ENCODE data around the gene SHMT1. TPM values are rescaled to one million over a fixed set of nuclear protein-coding genes. Genes with fewer than 3 reads are reported as not detected.
"Not testable (repeated sequence)": the region's sequence is repeated elsewhere in the genome, so short reads cannot be mapped to it uniquely, and the experiment has no call there.

The SHMT1 gene
- total RNA-seq, 1 donor from 2014 or later: 27.8 TPM

DNA sequence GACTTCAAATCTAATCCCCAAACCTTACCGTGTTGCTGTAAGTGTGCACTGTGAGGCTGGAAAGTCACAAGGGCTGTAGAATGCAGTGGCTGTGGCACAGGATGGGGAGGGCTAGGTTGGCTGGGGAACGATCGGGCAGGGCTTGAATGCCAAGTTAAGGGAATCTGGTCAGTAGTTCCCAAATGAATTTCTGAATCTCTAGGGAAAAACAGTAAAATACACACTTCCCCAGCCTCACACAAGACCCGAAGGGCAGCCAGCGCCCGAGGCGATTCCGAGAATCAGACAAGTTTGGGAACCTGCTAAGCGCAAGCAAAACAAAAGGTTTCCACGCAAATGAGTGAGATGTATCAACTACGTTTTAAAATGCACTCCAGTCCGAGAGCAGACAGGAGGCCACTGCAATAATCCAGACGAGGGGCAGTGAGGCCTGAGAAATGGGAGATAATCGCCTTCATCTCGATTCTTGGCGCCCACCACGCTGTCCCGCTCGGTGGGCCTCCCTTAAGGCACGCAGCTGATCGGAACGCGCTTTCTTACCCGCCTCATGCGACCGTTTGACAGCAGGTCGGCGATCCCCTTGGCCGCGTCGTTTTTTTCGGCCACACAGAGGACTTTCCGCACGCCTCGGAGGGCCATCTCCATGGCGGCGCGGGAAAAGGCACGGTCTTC, 49.2 kb downstream of the SHMT1 start:
- H3K4me1 ChIP-seq: peaks cover 61% of the 10 kb centered on the region
- peaks cover 30% of the 10 kb centered on the region for H3K36me3 ChIP-seq
- TF ChIP-seq, protein P1, sequence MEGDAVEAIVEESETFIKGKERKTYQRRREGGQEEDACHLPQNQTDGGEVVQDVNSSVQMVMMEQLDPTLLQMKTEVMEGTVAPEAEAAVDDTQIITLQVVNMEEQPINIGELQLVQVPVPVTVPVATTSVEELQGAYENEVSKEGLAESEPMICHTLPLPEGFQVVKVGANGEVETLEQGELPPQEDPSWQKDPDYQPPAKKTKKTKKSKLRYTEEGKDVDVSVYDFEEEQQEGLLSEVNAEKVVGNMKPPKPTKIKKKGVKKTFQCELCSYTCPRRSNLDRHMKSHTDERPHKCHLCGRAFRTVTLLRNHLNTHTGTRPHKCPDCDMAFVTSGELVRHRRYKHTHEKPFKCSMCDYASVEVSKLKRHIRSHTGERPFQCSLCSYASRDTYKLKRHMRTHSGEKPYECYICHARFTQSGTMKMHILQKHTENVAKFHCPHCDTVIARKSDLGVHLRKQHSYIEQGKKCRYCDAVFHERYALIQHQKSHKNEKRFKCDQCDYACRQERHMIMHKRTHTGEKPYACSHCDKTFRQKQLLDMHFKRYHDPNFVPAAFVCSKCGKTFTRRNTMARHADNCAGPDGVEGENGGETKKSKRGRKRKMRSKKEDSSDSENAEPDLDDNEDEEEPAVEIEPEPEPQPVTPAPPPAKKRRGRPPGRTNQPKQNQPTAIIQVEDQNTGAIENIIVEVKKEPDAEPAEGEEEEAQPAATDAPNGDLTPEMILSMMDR (IDR thresholded peaks at IDR 0.05): no peak
- H3K9me3 ChIP-seq: no peaks in the 10 kb centered on the region
- no peak for DNase-seq
- peak overlapping the region; percentile 98 for H3K27ac ChIP-seq
- intact Hi-C loops (cut with DNase I): no loop called here
- H3K27me3 ChIP-seq: no peaks in the 10 kb centered on the region
- peak overlapping the region; percentile 97 for H3K4me3 ChIP-seq
- no peak for ATAC-seq

DNA sequence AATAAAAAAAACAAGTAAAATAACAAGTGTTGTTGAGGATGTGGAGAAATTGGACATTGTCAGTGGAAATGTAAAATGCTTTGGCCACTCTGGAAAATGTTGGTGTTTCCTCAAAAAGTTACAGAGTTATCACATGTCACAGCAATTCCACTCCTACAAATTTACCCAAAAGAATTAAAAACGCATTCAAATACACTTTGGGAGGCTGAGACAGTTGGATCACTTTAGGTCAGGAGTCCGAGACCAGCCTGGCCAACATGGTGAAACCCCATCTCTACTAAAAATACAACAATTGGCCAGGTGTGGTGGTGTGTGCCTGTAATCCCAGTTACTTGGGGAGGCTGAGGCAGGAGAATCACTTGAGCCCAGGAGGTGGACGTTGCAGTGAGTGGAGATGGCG, 54.1 kb downstream of the SHMT1 start:
- peaks cover 51% of the 10 kb centered on the region for H3K36me3 ChIP-seq
- H3K9me3 ChIP-seq: no peaks in the 10 kb centered on the region
- intact Hi-C loops (cut with DNase I): no loop called here
- TF ChIP-seq, protein P1 (IDR thresholded peaks at IDR 0.05): no peak
- H3K27me3 ChIP-seq: no peaks in the 10 kb centered on the region
- H3K4me1 ChIP-seq: peaks cover 25% of the 10 kb centered on the region
- no peak overlapping the region for H3K4me3 ChIP-seq
- H3K27ac ChIP-seq: no peak overlapping the region
- ATAC-seq: no peak
- no peak for DNase-seq

DNA sequence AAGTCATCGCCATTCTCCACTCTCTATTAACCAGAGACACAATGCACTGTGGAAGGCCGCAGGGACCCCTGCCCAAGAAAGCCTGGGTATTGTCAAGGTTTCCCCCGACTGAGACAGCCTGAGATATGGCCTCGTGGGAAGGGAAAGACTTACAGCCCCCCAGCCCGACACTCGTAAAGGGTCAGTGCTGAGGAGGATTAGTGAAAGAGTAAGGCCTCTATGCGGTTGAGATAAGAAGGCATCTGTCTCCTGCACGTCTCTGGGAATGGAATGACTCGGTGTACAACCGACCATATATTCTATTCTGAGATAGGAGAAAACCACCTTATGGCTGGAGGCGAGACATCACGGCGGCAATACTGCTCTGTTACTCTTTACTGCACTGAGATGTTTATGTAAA, 60.1 kb downstream of the SHMT1 start:
- ATAC-seq; DNase-seq; intact Hi-C loops (cut with DNase I); H3K4me3 ChIP-seq; H3K27ac ChIP-seq; H3K27me3 ChIP-seq; H3K9me3 ChIP-seq; H3K4me1 ChIP-seq: not testable (repeated sequence)
- H3K36me3 ChIP-seq: peaks cover 93% of the 10 kb centered on the region

DNA sequence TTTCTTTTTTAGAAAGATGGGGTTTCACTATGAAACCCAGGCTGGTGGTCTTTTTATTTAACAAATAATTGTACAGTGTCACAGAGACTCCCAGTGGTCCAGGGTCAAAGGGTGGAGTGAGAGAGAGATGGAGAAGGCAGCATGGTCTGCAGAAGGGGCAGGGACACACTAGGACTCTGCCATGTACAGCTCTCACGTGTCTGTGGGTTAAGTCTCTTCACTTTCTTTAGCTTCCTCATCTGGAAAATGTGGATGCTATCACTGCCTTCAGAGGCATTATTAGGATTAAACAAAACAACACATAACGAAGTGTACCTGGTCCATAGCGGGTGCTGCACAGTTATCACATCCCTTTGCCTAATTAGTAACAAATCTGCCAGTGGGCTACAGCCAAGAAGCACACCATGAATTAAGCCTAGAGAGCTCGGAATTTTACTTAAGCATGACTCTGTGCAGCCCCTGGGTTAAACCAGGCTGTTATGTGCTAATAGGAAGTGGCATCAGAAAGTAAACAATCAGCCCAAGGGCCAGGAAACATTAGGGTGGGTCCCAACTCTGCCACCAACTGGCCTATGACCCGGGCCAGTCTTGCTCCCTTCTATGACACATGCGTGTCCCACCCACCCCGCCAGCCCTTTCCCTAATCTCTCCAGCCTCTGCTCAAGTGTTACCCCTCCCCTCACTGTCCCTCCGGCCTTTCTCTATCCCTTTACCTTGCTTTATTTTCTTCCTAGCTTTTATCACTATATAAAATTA, 62.4 kb downstream of the SHMT1 start:
- peak overlapping the region; percentile 42 for H3K27ac ChIP-seq
- intact Hi-C loops (cut with DNase I): no loop called here
- TF ChIP-seq, protein P1 (IDR thresholded peaks at IDR 0.05): no peak
- DNase-seq (no peak), ATAC-seq (peak; percentile 81)
- no peak overlapping the region for H3K4me3 ChIP-seq
- no peaks in the 10 kb centered on the region for H3K27me3 ChIP-seq
- H3K36me3 ChIP-seq: peaks cover 70% of the 10 kb centered on the region
- no peaks in the 10 kb centered on the region for H3K9me3 ChIP-seq
- H3K4me1 ChIP-seq: peaks cover 2% of the 10 kb centered on the region

DNA sequence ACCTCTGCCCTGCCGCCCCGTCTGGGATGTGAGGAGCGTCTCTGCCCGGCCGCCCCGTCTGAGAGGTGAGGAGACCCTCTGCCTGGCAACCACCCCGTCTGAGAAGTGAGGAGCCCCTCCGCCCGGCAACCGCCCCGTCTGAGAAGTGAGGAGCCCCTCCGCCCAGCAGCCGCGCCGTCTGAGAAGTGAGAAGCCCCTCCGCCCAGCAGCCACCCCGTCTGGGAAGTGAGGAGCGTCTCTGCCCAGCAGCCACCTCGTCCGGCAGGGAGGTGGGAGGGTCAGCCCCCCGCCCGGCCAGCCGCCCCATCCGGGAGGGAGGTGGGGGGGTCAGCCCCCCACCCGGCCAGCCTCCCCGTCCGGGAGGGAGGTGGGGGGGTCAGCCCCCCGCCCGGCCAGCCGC, 65.3 kb downstream of the SHMT1 start:
- ATAC-seq; H3K27me3 ChIP-seq; H3K27ac ChIP-seq; intact Hi-C loops (cut with DNase I); DNase-seq; H3K4me3 ChIP-seq; H3K9me3 ChIP-seq; H3K4me1 ChIP-seq: not testable (repeated sequence)
- H3K36me3 ChIP-seq: peaks cover 61% of the 10 kb centered on the region

DNA sequence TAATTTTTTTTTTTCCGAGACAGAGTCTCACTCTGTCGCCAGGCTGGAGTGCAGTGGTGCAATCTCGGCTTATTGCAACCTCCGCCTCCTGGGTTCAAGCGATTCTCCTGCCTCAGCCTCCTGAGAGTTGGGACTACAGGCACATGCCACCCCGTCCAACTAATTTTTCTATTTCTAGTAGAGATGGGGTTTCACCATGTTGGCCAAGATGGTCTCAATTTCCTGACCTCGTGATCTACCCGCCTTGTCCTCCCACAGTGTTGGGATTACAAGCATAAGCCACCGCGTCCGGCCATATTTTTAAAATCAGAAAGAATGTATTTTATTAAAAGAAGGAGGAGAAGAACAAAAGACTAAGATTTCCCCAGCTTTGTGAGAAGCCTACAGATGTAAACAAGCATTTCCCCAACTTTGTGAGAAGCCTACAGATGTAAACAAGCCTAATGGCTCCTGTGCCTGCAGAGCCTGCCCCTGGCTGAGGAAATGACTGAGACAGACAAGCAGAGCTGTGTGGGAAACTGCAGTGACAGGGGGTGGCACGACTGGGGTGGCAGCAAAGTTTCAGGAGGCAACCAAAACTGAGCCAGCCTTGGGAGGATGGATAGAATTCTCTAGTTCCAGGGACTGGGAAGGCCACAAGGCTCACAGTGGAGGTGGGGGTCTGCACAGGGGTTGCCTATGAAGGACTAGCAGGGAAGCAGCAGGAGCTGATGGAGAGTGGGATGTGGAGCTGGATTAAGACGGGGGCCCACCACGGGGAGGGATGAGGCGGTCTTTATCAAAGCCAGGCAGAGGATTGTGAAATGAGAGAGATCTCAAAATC, 71.4 kb downstream of the SHMT1 start:
- no peak overlapping the region for H3K27ac ChIP-seq
- intact Hi-C loops (cut with DNase I): no loop called here

More for the DNA sequence above, 71.4 kb downstream of the SHMT1 start:
- TF ChIP-seq, protein P1 (IDR thresholded peaks at IDR 0.05): no peak
- DNase-seq (no peak), ATAC-seq (no peak)
- H3K27me3 ChIP-seq: no peaks in the 10 kb centered on the region
- no peaks in the 10 kb centered on the region for H3K9me3 ChIP-seq
- H3K36me3 ChIP-seq: peaks cover 75% of the 10 kb centered on the region
- no peak overlapping the region for H3K4me3 ChIP-seq
- H3K4me1 ChIP-seq: peaks cover 2% of the 10 kb centered on the region

All from upper lobe of right lung (tissue), 1 donor.